ENCODE measurements around the gene ST3GAL3. TPM values are rescaled to one million over a fixed set of nuclear protein-coding genes. Genes with fewer than 3 reads are reported as not detected.

The ST3GAL3 gene
- total RNA-seq, 1 experiment from 2014 or later, result 4.6 TPM

DNA sequence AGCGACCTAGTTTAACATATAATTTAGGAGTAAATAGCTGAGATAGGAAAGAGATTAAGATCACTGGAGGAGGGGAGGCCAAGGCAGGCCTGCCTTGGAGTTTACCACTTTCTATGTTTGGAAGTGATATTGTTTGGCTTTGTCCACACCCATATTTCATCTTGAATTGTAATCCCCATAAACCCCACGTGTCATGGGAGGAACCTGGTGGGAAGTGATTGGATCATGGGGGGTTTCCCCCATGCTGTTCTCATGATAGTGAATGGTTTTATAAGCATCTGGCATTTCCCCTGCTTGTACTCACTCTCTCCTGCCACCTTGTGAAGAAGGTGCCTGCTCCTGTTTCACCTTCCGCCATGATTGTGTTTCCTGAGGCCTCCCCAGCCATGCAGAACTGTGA, 168.0 kb downstream of the ST3GAL3 start:
- no peak for DNase-seq (ENCODE audit: low spot score)

DNA sequence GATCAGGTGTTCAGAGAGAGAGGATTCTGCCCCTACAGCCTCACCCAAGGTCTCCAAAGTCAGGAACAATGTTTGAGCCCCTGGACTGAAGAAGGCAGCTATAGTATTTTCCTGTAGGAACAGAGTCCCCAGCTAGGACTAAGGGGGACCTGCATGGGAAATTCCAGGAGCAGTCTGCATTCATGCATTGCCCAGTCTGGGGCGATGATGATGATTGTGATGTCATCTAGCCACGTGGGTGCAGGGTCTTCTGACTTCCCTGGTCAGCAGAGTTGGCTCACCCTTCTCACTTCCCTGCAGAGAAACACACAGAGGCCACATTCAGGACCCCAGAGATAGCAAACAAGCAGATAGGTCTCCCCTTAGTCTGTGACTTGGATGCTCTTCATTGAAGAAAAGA, 169.8 kb downstream of the ST3GAL3 start:
- DNase-seq (ENCODE audit: low spot score), result no peak

DNA sequence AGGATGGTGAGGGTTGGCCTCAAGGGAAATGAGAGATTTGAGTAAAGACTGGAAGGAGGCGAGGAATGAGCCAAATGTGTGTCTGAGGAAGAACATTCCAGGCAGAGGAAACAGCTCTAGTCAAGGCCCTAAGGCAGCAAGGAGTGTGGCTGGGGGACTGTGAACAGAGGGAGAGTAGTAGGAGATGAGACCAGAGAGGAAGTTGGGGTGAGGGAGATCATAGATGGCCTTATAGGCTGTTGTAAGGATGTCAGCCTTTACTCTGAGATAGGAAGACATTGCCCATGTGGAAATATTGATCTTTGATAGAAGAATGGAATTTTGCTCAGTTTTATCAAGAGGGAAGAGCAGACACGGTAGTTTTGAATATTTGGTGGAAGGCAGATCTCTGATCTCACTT, 171.1 kb downstream of the ST3GAL3 start:
- no peak for DNase-seq (ENCODE audit: low spot score)

DNA sequence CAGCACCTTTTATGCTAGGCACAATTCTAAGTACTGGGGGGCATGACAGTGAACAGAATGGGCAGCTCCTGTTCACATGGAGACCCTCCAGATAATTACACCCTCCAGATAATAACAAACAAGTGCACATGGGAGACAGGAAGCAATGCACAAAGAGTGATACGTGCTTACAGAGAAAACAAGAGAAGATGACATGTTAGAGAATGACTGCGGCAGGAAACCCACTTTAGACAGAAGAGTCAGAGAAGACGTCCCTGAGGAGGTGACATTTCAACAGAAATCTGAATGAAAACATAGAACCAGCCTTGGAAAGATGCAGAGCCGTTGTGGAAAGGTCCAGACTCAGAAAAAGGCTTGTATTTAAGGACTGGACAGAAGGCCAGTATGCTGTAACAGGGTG, 171.5 kb downstream of the ST3GAL3 start:
- DNase-seq (ENCODE audit: low spot score), result no peak

- no peak for DNase-seq (ENCODE audit: low spot score)
Measured at GRCh38 chr1:43879414-43879813, 172.1 kb downstream of the ST3GAL3 start.

DNA sequence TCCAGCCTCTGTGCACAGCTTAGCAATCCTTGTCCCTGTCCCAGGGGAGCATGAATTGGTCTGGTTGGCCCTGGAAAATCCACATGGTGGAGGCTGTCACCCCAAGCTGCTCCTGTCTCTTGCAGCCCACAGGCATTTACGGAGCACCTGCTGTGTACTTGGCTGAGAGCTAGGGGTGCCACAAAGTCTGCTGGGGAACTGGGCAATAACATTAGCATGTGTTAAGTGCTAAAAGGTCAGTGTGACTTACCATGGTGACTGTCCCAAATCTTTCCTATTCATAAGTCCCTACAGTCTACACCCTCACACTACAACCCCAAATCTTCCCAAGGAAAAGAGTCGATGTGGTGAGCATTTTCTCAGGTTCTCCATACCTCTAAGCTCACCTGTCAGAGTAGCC, 172.7 kb downstream of the ST3GAL3 start:
- DNase-seq (ENCODE audit: low spot score), result no peak

DNA sequence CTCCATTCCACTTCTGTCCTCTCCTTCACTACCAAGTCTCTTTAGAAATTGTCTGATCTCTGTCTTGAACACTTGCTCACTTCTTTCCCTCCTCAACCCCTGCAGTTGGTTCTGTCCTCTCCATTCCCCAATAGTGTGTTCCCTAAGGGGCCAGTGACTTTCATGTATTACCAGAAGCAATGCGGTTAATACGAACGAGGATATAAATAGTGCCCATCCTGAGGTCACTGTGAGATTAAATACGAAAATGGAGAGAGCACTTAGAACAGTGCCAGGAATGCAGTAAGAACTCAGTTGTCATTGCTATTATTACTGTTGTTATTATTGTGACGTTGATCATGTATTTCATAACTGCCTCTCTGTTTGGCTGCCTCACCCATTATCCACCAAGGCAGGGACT, 173.3 kb downstream of the ST3GAL3 start:
- DNase-seq (ENCODE audit: low spot score), result no peak

- no peak for DNase-seq (ENCODE audit: low spot score)
Measured at GRCh38 chr1:43881415-43881814, 174.1 kb downstream of the ST3GAL3 start.

GRCh38 chr1:43882763-43883162, 175.4 kb downstream of the ST3GAL3 start:
- no peak for DNase-seq (ENCODE audit: low spot score)

- no peak for DNase-seq (ENCODE audit: low spot score)
Measured at GRCh38 chr1:43883321-43883720, 176.0 kb downstream of the ST3GAL3 start.

GRCh38 chr1:43885279-43885801, 178.0 kb downstream of the ST3GAL3 start:
- DNase-seq (ENCODE audit: low spot score), result no peak

GRCh38 chr1:43887748-43888147, 180.4 kb downstream of the ST3GAL3 start:
- no peak for DNase-seq (ENCODE audit: low spot score)

DNA sequence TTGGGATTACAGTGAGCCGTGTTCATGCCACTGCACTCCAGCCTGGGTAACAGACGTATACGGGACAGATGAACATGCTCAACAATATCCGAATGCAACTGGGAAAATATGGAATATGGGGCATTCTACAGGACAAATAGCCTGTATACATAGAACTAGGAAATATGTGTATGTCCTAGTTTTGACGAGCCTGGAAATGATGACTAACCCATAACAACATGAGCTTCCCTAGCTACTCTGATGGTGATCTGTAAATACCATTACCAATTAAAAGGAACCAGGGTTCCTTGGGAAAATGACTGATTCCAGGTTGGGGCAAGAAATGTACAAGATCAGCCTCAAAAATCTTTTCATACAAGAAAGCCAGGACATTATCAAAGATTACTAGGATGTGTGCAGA, 183.5 kb downstream of the ST3GAL3 start:
- no peak for DNase-seq (ENCODE audit: low spot score)

DNA sequence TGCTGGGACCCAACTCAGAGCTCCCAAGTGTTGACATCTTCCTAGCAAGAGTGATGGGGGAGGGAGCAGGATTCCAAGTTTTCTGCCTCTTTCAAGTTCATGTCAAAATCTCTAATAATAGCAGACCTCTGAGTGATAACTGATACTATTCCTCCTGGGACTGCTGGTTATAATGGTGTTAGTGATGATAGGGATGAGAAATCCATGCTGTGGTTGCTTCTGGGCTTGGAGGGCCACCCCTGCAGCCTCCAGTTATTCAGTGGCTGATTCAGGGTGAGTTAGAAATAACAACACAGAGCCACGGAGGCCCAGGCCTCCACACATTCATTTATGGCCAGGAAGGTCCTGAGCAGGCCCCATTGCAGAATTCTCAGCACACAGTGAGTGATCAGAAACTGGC, 185.7 kb downstream of the ST3GAL3 start:
- DNase-seq (ENCODE audit: low spot score), result no peak

DNA sequence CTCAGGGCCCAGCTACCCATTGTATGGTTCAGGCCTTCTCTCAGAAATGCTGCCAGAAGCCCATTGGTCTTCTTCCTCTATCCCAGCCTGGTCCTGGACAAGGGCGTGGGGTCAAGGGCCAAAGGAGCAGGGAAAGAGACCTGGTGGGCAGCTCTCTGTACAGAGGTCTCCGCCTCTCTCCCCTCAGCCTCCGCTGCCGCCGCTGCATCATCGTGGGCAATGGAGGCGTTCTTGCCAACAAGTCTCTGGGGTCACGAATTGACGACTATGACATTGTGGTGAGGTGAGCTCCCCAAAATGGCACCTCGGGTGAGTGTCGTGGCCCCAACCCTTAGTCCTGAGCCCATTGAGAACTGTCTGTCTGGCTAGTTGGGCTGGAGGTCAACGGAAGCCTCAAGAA, 191.6 kb downstream of the ST3GAL3 start:
- no peak for DNase-seq (ENCODE audit: low spot score)

DNA sequence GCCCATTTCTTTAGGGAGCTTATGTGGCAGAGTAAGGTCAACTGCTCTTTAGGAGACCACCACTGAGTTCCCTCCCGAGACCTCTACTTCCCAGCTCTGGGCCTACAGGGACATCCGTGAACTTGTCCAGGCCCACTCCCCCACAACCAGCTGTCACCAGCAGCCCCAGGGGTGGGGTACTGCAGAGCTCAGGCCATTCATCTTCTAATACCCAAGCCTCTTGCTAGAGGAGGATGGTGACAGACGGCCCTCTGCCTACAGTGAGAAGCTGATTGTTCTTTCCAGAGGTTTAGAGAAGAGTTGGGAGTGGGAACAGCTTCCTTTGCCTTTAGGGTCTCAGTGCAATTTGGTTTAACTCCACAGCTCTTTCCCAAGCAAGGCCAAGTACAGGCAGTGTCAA, 193.1 kb downstream of the ST3GAL3 start:
- DNase-seq (ENCODE audit: low spot score), result no peak

DNA sequence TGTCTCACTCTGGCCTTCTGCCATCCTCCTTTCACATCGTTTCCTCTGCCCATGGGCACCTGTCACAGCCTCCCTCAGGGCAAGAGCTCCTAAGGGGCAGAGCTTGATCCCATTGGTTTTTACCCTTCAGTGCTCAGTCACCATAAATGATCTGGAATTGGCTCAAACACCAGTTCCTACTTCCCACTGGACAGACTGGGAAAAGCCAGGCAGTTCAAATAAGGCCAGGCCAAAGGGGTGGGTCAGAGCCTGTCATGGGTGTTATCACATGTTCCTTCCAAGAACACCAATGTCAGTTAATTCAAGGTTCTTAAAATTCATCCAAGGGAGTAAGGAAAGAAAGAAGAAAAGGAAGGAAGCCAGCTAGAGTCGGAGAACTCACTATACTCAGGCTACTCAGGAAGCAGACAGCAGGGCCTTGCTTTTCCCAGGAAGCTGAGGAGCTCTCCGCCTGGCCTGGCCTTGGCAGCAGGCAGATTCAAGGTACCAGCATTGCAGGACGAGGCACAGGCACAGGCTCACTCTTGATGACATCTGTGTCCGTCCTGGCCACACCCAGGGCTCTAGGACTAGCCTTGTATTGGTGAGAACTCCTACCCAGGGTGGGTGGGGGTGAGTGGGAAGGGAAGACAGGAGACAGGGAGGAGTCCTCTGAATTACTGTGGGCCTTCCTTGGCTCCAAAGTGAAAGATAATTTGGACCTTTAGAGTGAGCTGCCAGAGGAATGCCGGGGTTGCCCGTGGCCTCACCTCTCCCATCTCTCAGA, 194.0 kb downstream of the ST3GAL3 start:
- no peak for DNase-seq (ENCODE audit: low spot score)

GRCh38 chr1:43902058-43902831, 194.9 kb downstream of the ST3GAL3 start:
- no peak for DNase-seq (ENCODE audit: low spot score)

- DNase-seq (ENCODE audit: low spot score), result no peak
Measured at GRCh38 chr1:43904660-43905551, 197.6 kb downstream of the ST3GAL3 start.

DNA sequence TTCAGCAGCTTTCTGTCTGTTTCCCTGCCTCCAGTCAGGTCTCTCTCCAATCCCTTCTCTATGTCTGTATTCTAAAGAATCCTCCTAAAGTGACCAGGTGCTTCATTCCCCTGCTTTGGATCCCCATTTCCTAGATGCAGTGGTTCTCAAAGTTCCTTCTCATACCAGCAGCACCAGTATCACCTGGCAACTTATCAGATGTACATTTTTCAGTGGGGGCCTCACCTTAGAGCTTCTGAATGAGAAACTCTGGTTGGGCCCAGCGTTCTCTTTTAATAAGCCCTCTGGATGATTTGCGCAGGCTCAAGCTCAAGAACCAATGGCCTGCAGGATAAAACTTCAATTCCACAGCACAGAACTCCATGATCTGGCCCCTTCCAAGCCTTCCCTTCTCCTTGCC, 200.9 kb downstream of the ST3GAL3 start:
- no peak for DNase-seq (ENCODE audit: low spot score)

GRCh38 chr1:43908858-43909257, 201.5 kb downstream of the ST3GAL3 start:
- DNase-seq (ENCODE audit: low spot score), result no peak

DNA sequence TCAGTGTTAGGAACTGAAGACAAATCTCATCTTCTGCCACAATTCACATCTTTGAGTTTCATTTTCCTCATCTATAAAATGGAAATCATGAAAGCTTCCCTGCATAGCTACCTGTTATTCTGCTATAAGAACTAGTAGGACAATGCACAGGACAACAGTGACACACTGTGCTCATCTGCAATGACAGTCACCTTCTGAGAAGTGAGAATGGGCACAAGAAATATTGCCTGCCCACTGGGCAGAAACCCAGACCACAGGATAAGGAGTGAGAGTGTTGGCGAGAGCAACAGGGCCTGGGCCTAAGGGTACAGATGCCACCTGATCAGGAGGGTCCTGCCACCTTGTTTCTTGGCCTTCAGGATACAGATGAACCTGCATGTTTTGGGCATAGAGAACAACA, 203.0 kb downstream of the ST3GAL3 start:
- DNase-seq (ENCODE audit: low spot score), result no peak
